ENCODE measurements around the gene C5AR1. TPM values are rescaled to one million over a fixed set of nuclear protein-coding genes. Genes with fewer than 3 reads are reported as not detected.
"Not testable (repeated sequence)": the region's sequence is repeated elsewhere in the genome, so short reads cannot be mapped to it uniquely, and the experiment has no call there.

C5AR1 gene
- total RNA-seq = 0.80 TPM in 1 of 2 replicates, not detected in the other

GRCh38 chr19:47309608-47310007, at the start of gene C5AR1:
Gene C5AR1, plus strand, starts transcription at chr19:47309861. Its CDS starts 35 bp downstream, at chr19:47309896.
- no peak for DNase-seq (ENCODE audit: low read depth)

- no peak for DNase-seq (ENCODE audit: low read depth)
Observed at GRCh38 chr19:47260476-47260875, 49.2 kb upstream of the C5AR1 start.

GRCh38 chr19:47261946-47262793, 47.5 kb upstream of the C5AR1 start:
- not testable (repeated sequence) for DNase-seq (ENCODE audit: low read depth)

DNA sequence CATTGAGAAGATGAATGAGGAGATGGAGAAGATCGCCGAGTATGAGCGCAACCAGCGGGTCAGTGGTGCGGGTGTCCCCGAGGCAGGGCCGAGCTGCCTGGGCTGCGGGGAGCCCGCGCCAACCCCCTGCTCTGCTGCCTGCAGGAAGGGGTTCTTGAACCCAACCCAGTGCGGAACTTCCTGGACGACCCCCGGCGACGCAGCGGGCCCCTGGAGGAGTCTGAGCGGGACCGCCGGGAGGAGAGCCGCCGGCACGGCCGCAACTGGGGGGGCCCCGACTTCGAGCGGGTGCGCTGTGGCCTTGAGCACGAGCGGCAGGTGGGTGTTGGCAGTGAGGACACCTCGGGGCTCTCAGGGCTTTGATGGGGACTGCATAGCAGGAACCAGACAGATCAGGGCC, 45.0 kb upstream of the C5AR1 start:
- no peak for DNase-seq (ENCODE audit: low read depth)

- DNase-seq (ENCODE audit: low read depth) = no peak
Observed at GRCh38 chr19:47266401-47266941, 43.2 kb upstream of the C5AR1 start.

DNA sequence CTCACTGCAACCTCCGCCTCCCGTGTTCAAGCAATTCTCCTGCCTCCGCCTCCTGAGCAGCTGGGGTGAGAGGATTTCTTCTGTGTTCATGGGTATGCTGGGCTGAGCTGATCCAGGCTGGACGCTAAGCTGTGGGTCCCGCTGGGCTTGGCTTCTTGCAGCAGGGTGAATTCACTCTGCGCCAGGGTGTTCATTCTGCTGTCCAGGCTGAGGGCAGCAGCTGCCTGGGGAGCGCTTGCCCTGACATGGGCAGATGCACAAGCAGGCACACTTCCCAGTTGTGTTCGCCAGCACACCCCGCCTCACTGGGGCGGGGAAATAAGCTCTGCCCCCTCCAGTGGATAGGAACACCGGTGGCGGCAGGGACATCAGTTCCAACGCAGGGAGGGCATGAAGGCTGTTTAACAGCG, 42.3 kb upstream of the C5AR1 start:
- DNase-seq (ENCODE audit: low read depth) = no peak

DNA sequence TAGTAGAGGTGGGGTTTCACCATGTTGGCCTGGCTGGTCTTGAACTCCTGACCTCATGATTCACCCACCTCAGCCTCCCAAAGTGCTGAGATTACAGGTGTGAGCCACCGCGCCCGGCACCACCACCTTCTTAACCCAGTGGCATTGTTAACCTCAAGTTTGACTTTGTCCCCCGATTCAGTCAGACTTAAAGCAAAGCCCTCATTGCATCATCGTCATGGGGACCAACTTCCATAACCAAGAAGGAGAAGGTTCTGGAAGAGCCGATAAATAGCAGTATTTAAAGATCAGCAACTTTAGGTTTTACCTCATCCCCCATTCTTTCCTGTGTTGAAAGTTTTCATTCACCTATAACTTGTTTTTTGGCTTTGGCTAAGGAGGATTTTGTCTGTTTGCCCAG, 41.6 kb upstream of the C5AR1 start:
- no peak for DNase-seq (ENCODE audit: low read depth)

- DNase-seq (ENCODE audit: low read depth) = no peak
Observed at GRCh38 chr19:47269596-47269995, 40.1 kb upstream of the C5AR1 start.

DNA sequence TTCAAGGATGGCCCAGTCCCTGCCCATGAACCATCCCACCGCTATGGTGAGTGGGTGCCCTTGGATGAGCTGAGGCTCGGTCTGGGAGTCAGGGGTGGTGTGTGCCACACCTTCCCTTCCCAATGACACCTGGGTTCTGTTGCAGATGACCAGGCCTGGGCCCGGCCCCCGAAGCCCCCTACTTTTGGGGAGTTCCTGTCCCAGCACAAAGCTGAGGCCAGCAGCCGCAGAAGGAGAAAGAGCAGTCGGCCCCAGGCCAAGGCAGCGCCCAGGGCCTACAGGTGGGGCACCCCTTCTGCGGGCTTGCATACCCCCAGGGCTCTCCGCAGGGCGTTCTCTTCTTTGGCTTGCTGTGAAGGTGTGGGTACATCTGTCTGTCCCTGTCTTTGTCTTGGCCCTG, 39.3 kb upstream of the C5AR1 start:
- DNase-seq (ENCODE audit: low read depth) = no peak

GRCh38 chr19:47271949-47272348, 37.7 kb upstream of the C5AR1 start:
- DNase-seq (ENCODE audit: low read depth) = no peak

- DNase-seq (ENCODE audit: low read depth) = no peak
Observed at GRCh38 chr19:47272448-47273312, 37.0 kb upstream of the C5AR1 start.

DNA sequence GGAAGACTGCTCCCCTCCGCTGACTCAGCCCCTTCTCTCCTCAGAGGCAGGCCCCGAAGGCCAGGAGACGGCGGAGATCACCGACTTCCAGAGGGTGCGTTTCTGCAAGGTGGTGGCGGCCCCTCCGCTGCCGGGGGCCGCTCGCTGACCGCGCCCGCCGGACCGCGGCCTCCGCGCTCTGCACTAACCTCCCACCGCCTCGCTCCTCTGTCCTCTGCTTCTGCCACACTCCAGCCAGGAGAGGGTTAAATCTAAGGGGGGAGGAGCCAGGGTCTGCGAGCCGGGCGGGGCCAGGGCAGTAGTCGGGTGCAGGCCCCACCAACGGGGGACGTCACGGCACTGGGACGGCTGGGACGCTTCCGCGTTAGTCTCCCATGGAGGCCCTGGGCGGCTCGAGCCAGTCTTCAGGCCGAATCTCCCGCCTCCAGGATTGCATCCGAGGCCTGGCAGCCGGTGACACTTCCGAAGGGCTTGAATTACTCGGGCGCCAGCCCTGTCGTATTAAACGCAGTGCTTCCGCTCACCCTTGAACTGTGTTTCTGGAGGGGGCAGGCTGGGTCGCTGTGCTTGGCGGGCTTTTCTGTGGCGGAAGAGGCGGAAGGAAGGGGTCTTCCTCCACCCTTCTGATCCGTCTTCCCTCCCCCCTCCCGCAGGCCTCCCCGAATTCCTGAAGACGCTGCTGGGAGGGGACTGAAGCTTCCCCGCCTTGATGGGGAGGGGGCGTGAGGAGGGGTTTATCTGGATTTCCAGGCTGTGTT, 36.2 kb upstream of the C5AR1 start:
- peak; percentile 76 for DNase-seq (ENCODE audit: low read depth)

DNA sequence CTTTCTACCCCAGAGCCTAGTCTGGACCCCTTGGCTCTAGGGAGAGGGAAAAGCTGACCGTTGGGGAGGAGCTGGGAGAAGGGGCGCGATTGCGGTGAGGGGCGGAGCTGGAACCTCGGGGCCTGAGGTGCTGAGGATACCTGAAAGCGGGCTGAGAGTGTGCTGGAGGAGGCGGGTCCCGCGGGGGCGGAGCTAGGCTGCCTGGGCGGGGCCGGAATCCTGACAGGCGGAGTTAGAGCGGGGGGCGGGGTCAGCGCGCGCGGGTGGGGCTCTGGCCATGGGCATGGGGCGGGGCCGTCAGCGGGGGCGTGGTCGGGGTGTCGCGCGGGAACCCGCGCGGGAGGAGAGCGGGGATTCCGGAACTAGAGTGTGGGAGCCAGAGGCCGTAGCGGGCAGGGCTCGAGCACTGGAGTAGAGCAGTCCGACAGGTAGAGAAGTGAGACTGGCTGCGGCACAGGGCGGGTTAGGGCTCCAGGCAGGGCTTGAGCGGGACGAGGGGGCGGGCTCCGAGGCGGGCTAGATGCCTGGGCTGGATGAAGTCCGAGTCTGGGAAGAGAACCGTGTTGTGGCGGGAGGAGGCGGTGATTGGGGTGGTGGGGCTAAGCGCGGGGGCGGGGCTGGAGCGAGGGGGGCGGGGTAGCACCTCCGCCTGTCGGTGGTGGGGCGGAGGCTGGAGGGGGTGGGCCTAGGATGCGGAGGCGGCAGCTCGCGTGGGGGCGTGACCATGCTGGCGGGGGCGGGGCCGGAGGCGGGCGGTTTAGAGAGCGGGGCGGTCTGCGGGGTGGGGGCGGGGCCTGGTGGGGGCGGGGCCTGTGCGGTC, 35.4 kb upstream of the C5AR1 start, which contains the start of gene INAFM1:
INAFM1 (plus strand) TSS at position 815 of the 820 bp plus-strand sequence. CDS start 35 bp downstream, outside the sequence.
- DNase-seq (ENCODE audit: low read depth) = peak; percentile 65

- no peak for DNase-seq (ENCODE audit: low read depth)
Observed at GRCh38 chr19:47274891-47275761, 34.5 kb upstream of the C5AR1 start.

- no peak for DNase-seq (ENCODE audit: low read depth)
Observed at GRCh38 chr19:47275791-47276461, 33.7 kb upstream of the C5AR1 start.

DNA sequence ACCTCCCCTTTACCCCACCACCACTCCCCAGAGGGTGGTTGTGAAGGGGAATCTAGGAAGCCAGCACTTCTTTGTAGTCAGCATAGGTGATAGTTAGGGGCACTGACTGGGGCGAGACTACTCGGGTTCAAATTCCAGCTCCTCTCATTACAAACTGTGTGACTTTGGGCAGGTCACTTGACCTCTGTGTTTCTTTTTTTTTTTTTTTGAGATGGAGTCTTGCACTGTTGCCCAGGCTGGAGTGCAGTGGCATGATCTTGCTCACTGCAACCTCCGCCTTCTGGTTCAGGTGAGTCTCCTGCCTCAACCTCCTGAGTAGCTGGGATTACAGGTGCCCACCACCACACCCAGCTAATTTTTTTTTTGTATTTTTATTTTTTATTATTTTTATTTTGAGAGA, 33.1 kb upstream of the C5AR1 start:
- DNase-seq (ENCODE audit: low read depth) = not testable (repeated sequence)

DNA sequence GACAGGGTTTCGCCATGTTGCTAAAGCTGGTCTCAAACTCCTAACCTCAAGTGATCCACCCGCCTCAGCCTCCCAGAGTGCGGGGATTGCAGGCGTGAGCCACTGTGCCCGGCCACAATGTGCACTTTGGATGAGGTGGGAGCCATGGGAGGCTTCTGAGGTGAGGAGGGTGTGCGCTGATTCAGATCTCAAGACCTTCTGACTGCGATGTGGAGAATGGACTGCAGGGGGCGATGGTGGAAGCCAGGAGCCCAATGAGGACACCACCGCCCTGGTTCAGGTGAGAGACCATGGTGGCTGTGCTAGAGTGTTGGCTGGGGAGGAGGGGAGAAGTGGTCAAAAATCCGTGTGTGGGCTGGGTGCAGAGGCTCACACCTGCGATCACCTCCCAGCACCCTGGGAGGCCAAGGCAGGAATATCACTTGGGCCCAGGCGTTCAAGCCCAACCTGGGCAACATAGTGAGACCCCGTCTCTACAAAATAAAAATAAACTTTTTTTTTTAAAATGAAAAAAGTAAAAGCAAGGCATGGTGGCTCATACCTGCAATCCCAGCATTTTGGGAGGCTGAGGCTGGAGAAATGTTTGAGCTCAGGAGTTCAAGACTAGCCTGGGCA, 29.4 kb upstream of the C5AR1 start:
- no peak for DNase-seq (ENCODE audit: low read depth)

DNA sequence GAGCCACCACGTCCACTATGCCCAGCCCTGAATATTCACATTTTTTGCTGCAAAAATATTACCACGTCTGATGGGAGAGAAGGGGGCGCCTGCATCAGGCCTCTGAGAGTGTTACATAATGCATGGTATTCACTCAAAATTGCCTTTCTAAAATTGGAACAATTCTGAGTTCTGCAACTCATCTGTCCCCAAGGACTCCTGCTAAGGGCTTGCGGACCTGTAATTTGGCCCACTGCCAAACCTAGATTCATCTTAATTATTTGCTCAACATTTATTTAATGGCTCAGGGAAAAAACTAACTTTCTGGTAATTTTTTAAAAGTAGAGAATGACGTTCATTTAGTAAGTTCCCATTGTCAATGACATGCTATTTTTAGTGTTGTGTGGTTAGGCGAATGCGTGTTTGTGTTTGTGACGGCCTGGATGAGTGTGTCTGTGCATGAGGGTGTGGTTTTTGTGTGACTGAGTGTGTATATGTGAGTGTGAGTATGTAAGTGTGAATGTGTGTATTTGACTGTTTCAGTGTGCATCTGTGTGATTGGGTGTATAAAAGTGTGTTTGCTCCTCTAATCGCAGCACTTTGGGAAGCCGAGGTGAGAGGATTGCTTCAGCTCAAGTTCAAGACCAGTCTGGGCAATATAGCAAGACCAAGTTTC, 26.1 kb upstream of the C5AR1 start:
- no peak for DNase-seq (ENCODE audit: low read depth)
